BLaER1 (cell line): ENCODE results near the gene RALGAPA1.
"Not testable (repeated sequence)": the region's sequence is repeated elsewhere in the genome, so short reads cannot be mapped to it uniquely, and the experiment has no call there.

ENCODE experiments used
- H3K27ac ChIP-seq: shearing (Covaris generic); formaldehyde crosslinking; 2 replicates; pipeline ENCODE4 v1.8.1; 2022
- H3K27me3 ChIP-seq: shearing (Covaris generic); formaldehyde crosslinking; 2 replicates; pipeline ENCODE4 v1.8.1; 2022
- H3K36me3 ChIP-seq: shearing (Covaris generic); formaldehyde crosslinking; 2 replicates; pipeline ENCODE4 v1.8.1; 2022
- H3K4me1 ChIP-seq: shearing (Covaris generic); formaldehyde crosslinking; 2 replicates; pipeline ENCODE4 v1.8.1; 2022
- H3K4me2 ChIP-seq: shearing (Covaris generic); formaldehyde crosslinking; 2 replicates; pipeline ENCODE4 v1.8.1; 2022
- H3K4me3 ChIP-seq: shearing (Covaris generic); formaldehyde crosslinking; 2 replicates; pipeline ENCODE4 v1.8.1; 2022
- H3K9ac ChIP-seq: shearing (Covaris generic); formaldehyde crosslinking; 2 replicates; pipeline ENCODE4 v1.8.1; 2022
- H3K9me3 ChIP-seq: shearing (Covaris generic); formaldehyde crosslinking; 2 replicates; pipeline ENCODE4 v1.8.1; 2022
- H4K20me1 ChIP-seq: shearing (Covaris generic); formaldehyde crosslinking; 2 replicates; pipeline ENCODE4 v1.8.1; 2022
- Cebpa-rat ChIP-seq: shearing (Covaris generic); IDR thresholded peaks from 2 replicates; pipeline ENCODE4 v1.8.1; 2022

RALGAPA1 gene

GRCh38 chr14:35600253-35600652 lies 208.8 kb downstream of the RALGAPA1 start:
- Histone ChIP-seq H3K36me3 (peaks cover 16% of the 10 kb centered on the region), H3K27me3 (no peaks in the 10 kb centered on the region), H3K27ac (no peak overlapping the region), H4K20me1 (no peaks in the 10 kb centered on the region), H3K4me1 (no peaks in the 10 kb centered on the region), H3K9ac (no peak overlapping the region), H3K4me2 (no peak overlapping the region), H3K4me3 (no peak overlapping the region), H3K9me3 (peaks cover 5% of the 10 kb centered on the region; the same call in 1 of the 2 replicates)
- TF ChIP-seq Cebpa-rat = no peak

GRCh38 chr14:35594616-35595015 lies 214.5 kb downstream of the RALGAPA1 start:
- Histone ChIP-seq H4K20me1 (no peaks in the 10 kb centered on the region), H3K9ac (no peak overlapping the region), H3K36me3 (peaks cover 12% of the 10 kb centered on the region), H3K4me1 (no peaks in the 10 kb centered on the region), H3K4me3 (no peak overlapping the region), H3K27ac (no peak overlapping the region), H3K4me2 (no peak overlapping the region), H3K27me3 (no peaks in the 10 kb centered on the region), H3K9me3 (peaks cover 8% of the 10 kb centered on the region; the same call in 1 of the 2 replicates)
- TF ChIP-seq Cebpa-rat = no peak

- H3K27me3 ChIP-seq = not testable (repeated sequence)
Measured at GRCh38 chr14:35587373-35587772, 221.7 kb downstream of the RALGAPA1 start.

GRCh38 chr14:35578639-35579038 lies 230.5 kb downstream of the RALGAPA1 start:
- Histone ChIP-seq H3K27ac (no peak overlapping the region), H3K4me3 (no peak overlapping the region), H4K20me1 (no peaks in the 10 kb centered on the region), H3K9ac (no peak overlapping the region), H3K9me3 (no peaks in the 10 kb centered on the region), H3K36me3 (no peaks in the 10 kb centered on the region), H3K4me1 (no peaks in the 10 kb centered on the region), H3K27me3 (no peaks in the 10 kb centered on the region), H3K4me2 (no peak overlapping the region)
- no peak for TF ChIP-seq Cebpa-rat

More at GRCh38 chr14:35587373-35587772, 221.7 kb downstream of the RALGAPA1 start:
- H4K20me1 ChIP-seq, H3K4me1 ChIP-seq, H3K4me2 ChIP-seq, H3K27ac ChIP-seq, H3K4me3 ChIP-seq, H3K9ac ChIP-seq: not testable (repeated sequence)
- Histone ChIP-seq H3K9me3 (peaks cover 11% of the 10 kb centered on the region; the same call in 1 of the 2 replicates), H3K36me3 (peaks cover 16% of the 10 kb centered on the region)

- no peak; the same call in 1 of the 2 replicates for TF ChIP-seq Cebpa-rat
- Histone ChIP-seq H3K4me3 (no peak overlapping the region), H3K9ac (no peak overlapping the region), H4K20me1 (no peaks in the 10 kb centered on the region), H3K36me3 (no peaks in the 10 kb centered on the region), H3K9me3 (no peaks in the 10 kb centered on the region), H3K4me1 (no peaks in the 10 kb centered on the region), H3K4me2 (no peak overlapping the region), H3K27me3 (no peaks in the 10 kb centered on the region), H3K27ac (no peak overlapping the region)
Measured at GRCh38 chr14:35578135-35578534, 231.0 kb downstream of the RALGAPA1 start.

GRCh38 chr14:35576856-35577255 lies 232.2 kb downstream of the RALGAPA1 start:
- H3K9ac ChIP-seq = no peak overlapping the region
- H3K27ac ChIP-seq = no peak overlapping the region
- H3K4me1 ChIP-seq = no peaks in the 10 kb centered on the region
- H3K36me3 ChIP-seq = no peaks in the 10 kb centered on the region
- no peaks in the 10 kb centered on the region for H3K9me3 ChIP-seq
- no peaks in the 10 kb centered on the region for H4K20me1 ChIP-seq
- no peak for TF ChIP-seq Cebpa-rat
- no peak overlapping the region for H3K4me3 ChIP-seq
- no peak overlapping the region for H3K4me2 ChIP-seq
- H3K27me3 ChIP-seq = no peaks in the 10 kb centered on the region

GRCh38 chr14:35576260-35576659 lies 232.8 kb downstream of the RALGAPA1 start:
- Histone ChIP-seq H3K9me3 (no peaks in the 10 kb centered on the region), H3K4me2 (no peak overlapping the region), H3K9ac (no peak overlapping the region), H3K36me3 (no peaks in the 10 kb centered on the region), H4K20me1 (no peaks in the 10 kb centered on the region), H3K4me1 (no peaks in the 10 kb centered on the region), H3K27me3 (no peaks in the 10 kb centered on the region), H3K27ac (no peak overlapping the region), H3K4me3 (no peak overlapping the region)
- TF ChIP-seq Cebpa-rat = no peak

GRCh38 chr14:35573911-35574310 lies 235.2 kb downstream of the RALGAPA1 start:
- Histone ChIP-seq H3K36me3 (no peaks in the 10 kb centered on the region), H3K9ac (no peak overlapping the region), H3K4me3 (no peak overlapping the region), H3K4me1 (no peaks in the 10 kb centered on the region), H4K20me1 (no peaks in the 10 kb centered on the region), H3K4me2 (no peak overlapping the region), H3K27me3 (no peaks in the 10 kb centered on the region), H3K27ac (no peak overlapping the region), H3K9me3 (no peaks in the 10 kb centered on the region)
- TF ChIP-seq Cebpa-rat = no peak

GRCh38 chr14:35571598-35571997 lies 237.5 kb downstream of the RALGAPA1 start:
- Histone ChIP-seq H3K4me1 (no peaks in the 10 kb centered on the region), H3K9ac (no peak overlapping the region), H3K27ac (no peak overlapping the region), H3K36me3 (no peaks in the 10 kb centered on the region), H4K20me1 (no peaks in the 10 kb centered on the region), H3K4me3 (no peak overlapping the region), H3K27me3 (no peaks in the 10 kb centered on the region), H3K4me2 (no peak overlapping the region), H3K9me3 (no peaks in the 10 kb centered on the region)
- no peak for TF ChIP-seq Cebpa-rat

- Histone ChIP-seq H3K27me3 (no peaks in the 10 kb centered on the region), H4K20me1 (no peaks in the 10 kb centered on the region), H3K9me3 (no peaks in the 10 kb centered on the region), H3K36me3 (no peaks in the 10 kb centered on the region), H3K27ac (no peak overlapping the region), H3K9ac (no peak overlapping the region), H3K4me3 (no peak overlapping the region), H3K4me2 (no peak overlapping the region), H3K4me1 (no peaks in the 10 kb centered on the region)
- TF ChIP-seq Cebpa-rat = no peak
Measured at GRCh38 chr14:35565871-35566464, 243.1 kb downstream of the RALGAPA1 start.

GRCh38 chr14:35558680-35559079 lies 250.4 kb downstream of the RALGAPA1 start:
- Histone ChIP-seq H3K4me3 (no peak overlapping the region), H3K9ac (no peak overlapping the region), H3K4me1 (no peaks in the 10 kb centered on the region), H4K20me1 (no peaks in the 10 kb centered on the region), H3K27ac (no peak overlapping the region), H3K27me3 (no peaks in the 10 kb centered on the region), H3K36me3 (no peaks in the 10 kb centered on the region), H3K4me2 (no peak overlapping the region), H3K9me3 (no peaks in the 10 kb centered on the region)
- no peak for TF ChIP-seq Cebpa-rat
